ENCODE measurements around the gene PANK2. TPM values are rescaled to one million over a fixed set of nuclear protein-coding genes. Genes with fewer than 3 reads are reported as not detected.

PANK2 gene
- total RNA-seq, 1 donor, result 57.2 TPM

- Histone ChIP-seq H3K79me2 (ENCODE audit: insufficient read depth, low read length) (peaks cover 46% of the 10 kb centered on the region), H3K4me3 (ENCODE audit: insufficient read depth, low read length) (peak overlapping the region; percentile 96), H3K27me3 (ENCODE audit: insufficient read depth, low read length) (no peaks in the 10 kb centered on the region), H4K20me1 (ENCODE audit: insufficient read depth, low read length) (peaks cover 9% of the 10 kb centered on the region), H3K27ac (ENCODE audit: low read depth, low read length) (peak overlapping the region; percentile 82), H3K4me1 (ENCODE audit: insufficient read depth, low read length) (peaks cover 22% of the 10 kb centered on the region), H3K4me2 (ENCODE audit: insufficient read depth, low read length) (peak overlapping the region; percentile 98), H2AFZ (ENCODE audit: low read length) (peak overlapping the region; percentile 90), H3K9me3 (ENCODE audit: low read depth, low read length) (no peaks in the 10 kb centered on the region), H3K36me3 (ENCODE audit: insufficient read depth, low read length) (peaks cover 6% of the 10 kb centered on the region)
- DNase-seq (ENCODE audit: insufficient read length, low spot score, missing footprints), result no peak
- TF ChIP-seq CTCF (IDR thresholded peaks at IDR 0.05; ENCODE audit: extremely low read depth, low read depth, low read length), result no peak
Measured at GRCh38 chr20:3846378-3846739, 42.8 kb upstream of the PANK2 start.

GRCh38 chr20:3846740-3847428 is 42.3 kb upstream of the PANK2 start, which contains the start of gene MAVS:
MAVS (plus strand) TSS chr20:3846834; CDS start chr20:3854625, 7,791 bp downstream.
- peak within 1 kb of the TSS; percentile 96 for H3K4me3 ChIP-seq (ENCODE audit: insufficient read depth, low read length)
- H3K36me3 ChIP-seq (ENCODE audit: insufficient read depth, low read length), result peaks cover 6% of the 10 kb centered on the region
- TF ChIP-seq CTCF (IDR thresholded peaks at IDR 0.05; ENCODE audit: extremely low read depth, low read depth, low read length), result no peak
- peaks cover 22% of the 10 kb centered on the region for H3K4me1 ChIP-seq (ENCODE audit: insufficient read depth, low read length)
- H3K4me2 ChIP-seq (ENCODE audit: insufficient read depth, low read length), result peak within 1 kb of the TSS; percentile 98
- peaks cover 48% of the 10 kb centered on the region for H3K79me2 ChIP-seq (ENCODE audit: insufficient read depth, low read length)
- no peaks in the 10 kb centered on the region for H3K27me3 ChIP-seq (ENCODE audit: insufficient read depth, low read length)
- peak; percentile 98 for DNase-seq (ENCODE audit: insufficient read length, low spot score, missing footprints)
- H4K20me1 ChIP-seq (ENCODE audit: insufficient read depth, low read length), result peaks cover 9% of the 10 kb centered on the region
- H3K27ac ChIP-seq (ENCODE audit: low read depth, low read length), result peak within 1 kb of the TSS; percentile 82
- no peaks in the 10 kb centered on the region for H3K9me3 ChIP-seq (ENCODE audit: low read depth, low read length)
- H2AFZ ChIP-seq (ENCODE audit: low read length), result peak within 1 kb of the TSS; percentile 90

- DNase-seq (ENCODE audit: insufficient read length, low spot score, missing footprints), result no peak
- peak overlapping the region; percentile 82 for H3K27ac ChIP-seq (ENCODE audit: low read depth, low read length)
- H3K79me2 ChIP-seq (ENCODE audit: insufficient read depth, low read length), result peaks cover 53% of the 10 kb centered on the region
Measured at GRCh38 chr20:3847429-3847940, 41.7 kb upstream of the PANK2 start.

More at GRCh38 chr20:3847429-3847940, 41.7 kb upstream of the PANK2 start:
- Histone ChIP-seq H2AFZ (ENCODE audit: low read length) (peak overlapping the region; percentile 85), H3K4me3 (ENCODE audit: insufficient read depth, low read length) (peak overlapping the region; percentile 96), H3K4me2 (ENCODE audit: insufficient read depth, low read length) (peak overlapping the region; percentile 98), H3K36me3 (ENCODE audit: insufficient read depth, low read length) (peaks cover 6% of the 10 kb centered on the region), H3K4me1 (ENCODE audit: insufficient read depth, low read length) (peaks cover 22% of the 10 kb centered on the region), H3K9me3 (ENCODE audit: low read depth, low read length) (no peaks in the 10 kb centered on the region), H4K20me1 (ENCODE audit: insufficient read depth, low read length) (peaks cover 9% of the 10 kb centered on the region), H3K27me3 (ENCODE audit: insufficient read depth, low read length) (no peaks in the 10 kb centered on the region)
- TF ChIP-seq CTCF (IDR thresholded peaks at IDR 0.05; ENCODE audit: extremely low read depth, low read depth, low read length), result no peak
